ENCODE results near the gene AGRP. TPM values are rescaled to one million over a fixed set of nuclear protein-coding genes. Genes with fewer than 3 reads are reported as not detected.
"Not testable (repeated sequence)": the region's sequence is repeated elsewhere in the genome, so short reads cannot be mapped to it uniquely, and the experiment has no call there.

The AGRP gene
- total RNA-seq, 1 donor from 2014 or later, result 4.9 TPM

GRCh38 chr16:67518676-67519075 lies 35.3 kb upstream of the AGRP start:
- Histone ChIP-seq H3K27me3 (no peaks in the 10 kb centered on the region), H3K36me3 (no peaks in the 10 kb centered on the region), H3K27ac (no peak overlapping the region), H3K4me3 (no peak overlapping the region), H3K9me3 (no peaks in the 10 kb centered on the region), H3K4me1 (peaks cover 12% of the 10 kb centered on the region)
- no peak for DNase-seq
- intact Hi-C loops (cut with DNase I), result no loop called here
- ATAC-seq, result no peak
- TF ChIP-seq CTCF (IDR thresholded peaks at IDR 0.05), result no peak

GRCh38 chr16:67517661-67518423 lies 34.5 kb upstream of the AGRP start:
- intact Hi-C loops (cut with DNase I), result no loop called here
- DNase-seq, result no peak

GRCh38 chr16:67517155-67517445 lies 33.8 kb upstream of the AGRP start:
- ATAC-seq, result no peak

More at GRCh38 chr16:67517661-67518423, 34.5 kb upstream of the AGRP start:
- Histone ChIP-seq H3K27ac (no peak overlapping the region), H3K9me3 (no peaks in the 10 kb centered on the region), H3K4me3 (no peak overlapping the region), H3K36me3 (no peaks in the 10 kb centered on the region), H3K27me3 (no peaks in the 10 kb centered on the region), H3K4me1 (peaks cover 12% of the 10 kb centered on the region)
- ATAC-seq, result no peak
- TF ChIP-seq CTCF (IDR thresholded peaks at IDR 0.05), result no peak

GRCh38 chr16:67516296-67517154 lies 33.2 kb upstream of the AGRP start:
- ATAC-seq (no peak), DNase-seq (no peak)
- Histone ChIP-seq H3K27ac (no peak overlapping the region), H3K4me1 (peaks cover 8% of the 10 kb centered on the region), H3K36me3 (no peaks in the 10 kb centered on the region), H3K27me3 (no peaks in the 10 kb centered on the region), H3K9me3 (no peaks in the 10 kb centered on the region), H3K4me3 (no peak overlapping the region)
- TF ChIP-seq CTCF (IDR thresholded peaks at IDR 0.05), result no peak
- intact Hi-C loops (cut with DNase I), result no loop called here

More at GRCh38 chr16:67517155-67517445, 33.8 kb upstream of the AGRP start:
- no peak for TF ChIP-seq CTCF (IDR thresholded peaks at IDR 0.05)
- H3K4me1 ChIP-seq, result peaks cover 12% of the 10 kb centered on the region
- H3K27ac ChIP-seq, result no peak overlapping the region
- no peak overlapping the region for H3K4me3 ChIP-seq
- DNase-seq, result no peak
- intact Hi-C loops (cut with DNase I), result no loop called here
- H3K9me3 ChIP-seq, result no peaks in the 10 kb centered on the region
- H3K27me3 ChIP-seq, result no peaks in the 10 kb centered on the region
- no peaks in the 10 kb centered on the region for H3K36me3 ChIP-seq

GRCh38 chr16:67514382-67514828 lies 31.1 kb upstream of the AGRP start:
- peaks cover 8% of the 10 kb centered on the region for H3K4me1 ChIP-seq
- peak; percentile 92 for ATAC-seq
- peak; percentile 77 for DNase-seq
- peak; percentile 73 for TF ChIP-seq CTCF (IDR thresholded peaks at IDR 0.05)
- no peaks in the 10 kb centered on the region for H3K36me3 ChIP-seq
- H3K27ac ChIP-seq, result no peak overlapping the region
- intact Hi-C loops (cut with DNase I), result no loop called here
- H3K9me3 ChIP-seq, result no peaks in the 10 kb centered on the region
- no peaks in the 10 kb centered on the region for H3K27me3 ChIP-seq
- no peak overlapping the region for H3K4me3 ChIP-seq

- H3K4me3 ChIP-seq; H3K36me3 ChIP-seq; H3K9me3 ChIP-seq; intact Hi-C loops (cut with DNase I); DNase-seq; H3K27me3 ChIP-seq; H3K27ac ChIP-seq; ATAC-seq; H3K4me1 ChIP-seq: not testable (repeated sequence)
Observed at GRCh38 chr16:67513892-67514291, 30.5 kb upstream of the AGRP start.
